PC-3 (cell line): ENCODE data around the gene CYREN. TPM values are rescaled to one million over a fixed set of nuclear protein-coding genes. Genes with fewer than 3 reads are reported as not detected.
A peak's percentile ranks its signal among the peaks of the same experiment; 100 is the strongest.

Experiments
- ATAC-seq: fragments of 200-7000 bp; cut with Tn5 transposase; 2 replicates; pipeline ENCODE4 v1.9.1; 2020; ENCODE audit warnings: mild to moderate bottlenecking, moderate library complexity
- BruUV-seq: library from RNA; stranded (reverse); fragments of 400-500 nt; replicated peaks from 2 replicates; lab custom pipeline; 2021; lab: Mats Ljungman, UMichigan
- CTCF ChIA-PET: fragments of 300-600 bp; sonication (Branson Sonifier 250); formaldehyde crosslinking; loops from one replicate; lab custom pipeline; 2022; ENCODE audit warnings: antibody characterized with exemption; lab: Charles Lee
- POLR2A ChIA-PET: fragments of 300-600 bp; sonication (Branson Sonifier 250); formaldehyde crosslinking; loops from one replicate; lab custom pipeline; 2022; ENCODE audit warnings: antibody characterized with exemption; ENCODE audit not compliant: unreplicated experiment; lab: Charles Lee
- DNase-seq: peaks from one replicate; pipeline ENCODE4 v3.0.0-alpha.2; 2015
- H2AFZ ChIP-seq: fragments of 300-600 bp; sonication (generic); 2 replicates; pipeline ENCODE4 v1.6.0; 2016; ENCODE audit warnings: antibody characterized with exemption, low read length
- H3F3A ChIP-seq: fragments of 300-600 bp; sonication (generic); one replicate; pipeline ENCODE4 v1.6.0; 2017; ENCODE audit warnings: antibody characterized with exemption, low read length, control low read depth, mild to moderate bottlenecking; ENCODE audit not compliant: unreplicated experiment
- H3K27ac ChIP-seq: fragments of 300-600 bp; sonication (generic); 2 replicates; pipeline ENCODE4 v1.5.1; 2016; ENCODE audit warnings: mild to moderate bottlenecking, low read length
- H3K27me3 ChIP-seq: fragments of 300-600 bp; sonication (generic); 2 replicates; pipeline ENCODE4 v1.6.1; 2016; ENCODE audit warnings: low read length, mixed read lengths
- H3K36me3 ChIP-seq: fragments of 300-600 bp; sonication (generic); 2 replicates; pipeline ENCODE4 v1.6.1; 2016; ENCODE audit warnings: low read depth, mixed run types, low read length, mixed read lengths
- H3K4me1 ChIP-seq: fragments of 300-600 bp; sonication (generic); 2 replicates; pipeline ENCODE4 v1.5.1; 2016; ENCODE audit warnings: low read length; ENCODE audit not compliant: insufficient read depth
- H3K4me2 ChIP-seq: fragments of 300-600 bp; sonication (generic); 2 replicates; pipeline ENCODE4 v1.6.0; 2016; ENCODE audit warnings: low read length
- H3K4me3 ChIP-seq: fragments of 300-600 bp; sonication (generic); 2 replicates; pipeline ENCODE4 v1.5.1; 2016; ENCODE audit warnings: mild to moderate bottlenecking, low read length, mixed read lengths
- H3K79me2 ChIP-seq: fragments of 300-600 bp; sonication (generic); 2 replicates; pipeline ENCODE4 v1.6.1; 2017; ENCODE audit warnings: low read length, mixed read lengths
- H3K9ac ChIP-seq: fragments of 300-600 bp; sonication (generic); 2 replicates; pipeline ENCODE4 v1.6.0; 2016; ENCODE audit warnings: mild to moderate bottlenecking, low read length
- H3K9me2 ChIP-seq: fragments of 300-600 bp; sonication (generic); replicated peaks from 2 replicates; pipeline ENCODE4 v1.6.1; 2016; ENCODE audit warnings: mixed run types, low read length, mixed read lengths
- H3K9me3 ChIP-seq: fragments of 300-600 bp; sonication (generic); 2 replicates; pipeline ENCODE4 v1.6.1; 2016; ENCODE audit warnings: low read length, mixed read lengths
- H4K20me1 ChIP-seq: fragments of 300-600 bp; sonication (generic); 2 replicates; pipeline ENCODE4 v1.6.1; 2016; ENCODE audit warnings: low read length, mixed read lengths
- EZH2 ChIP-seq: fragments of 300-600 bp; sonication (generic); IDR thresholded peaks from one replicate; pipeline ENCODE4 v1.6.1; 2017; ENCODE audit warnings: antibody characterized with exemption, mild to moderate bottlenecking, low read length; ENCODE audit not compliant: unreplicated experiment
- EZH2phosphoT487 ChIP-seq: fragments of 300-600 bp; sonication (generic); IDR thresholded peaks from 2 replicates; pipeline ENCODE4 v1.6.1; 2018; ENCODE audit warnings: mild to moderate bottlenecking, antibody characterized with exemption, low read length, borderline replicate concordance
- intact Hi-C: fragments of 100-400 bp; cut with micrococcal nuclease; formaldehyde crosslinking; loops from 2 replicates; pipeline ENCODE4 v1.9.0; 2023
- total RNA-seq: library from RNA; depleted of rRNA; stranded (reverse); fragments of >200 nt; gene quantifications from 2 replicates; pipeline ENCODE4 v1.2.3, GENCODE V29; 2014
- TF ChIP-seq, protein P1 (sequence below): fragments of 300-600 bp; sonication (generic); conservative IDR thresholded peaks from 2 replicates; pipeline ENCODE4 v1.5.1; 2017; ENCODE audit warnings: antibody characterized with exemption, low read depth, mild to moderate bottlenecking, low read length

The CYREN gene
- total RNA-seq, 1 experiment from 2014 or later: 48.2 TPM

DNA sequence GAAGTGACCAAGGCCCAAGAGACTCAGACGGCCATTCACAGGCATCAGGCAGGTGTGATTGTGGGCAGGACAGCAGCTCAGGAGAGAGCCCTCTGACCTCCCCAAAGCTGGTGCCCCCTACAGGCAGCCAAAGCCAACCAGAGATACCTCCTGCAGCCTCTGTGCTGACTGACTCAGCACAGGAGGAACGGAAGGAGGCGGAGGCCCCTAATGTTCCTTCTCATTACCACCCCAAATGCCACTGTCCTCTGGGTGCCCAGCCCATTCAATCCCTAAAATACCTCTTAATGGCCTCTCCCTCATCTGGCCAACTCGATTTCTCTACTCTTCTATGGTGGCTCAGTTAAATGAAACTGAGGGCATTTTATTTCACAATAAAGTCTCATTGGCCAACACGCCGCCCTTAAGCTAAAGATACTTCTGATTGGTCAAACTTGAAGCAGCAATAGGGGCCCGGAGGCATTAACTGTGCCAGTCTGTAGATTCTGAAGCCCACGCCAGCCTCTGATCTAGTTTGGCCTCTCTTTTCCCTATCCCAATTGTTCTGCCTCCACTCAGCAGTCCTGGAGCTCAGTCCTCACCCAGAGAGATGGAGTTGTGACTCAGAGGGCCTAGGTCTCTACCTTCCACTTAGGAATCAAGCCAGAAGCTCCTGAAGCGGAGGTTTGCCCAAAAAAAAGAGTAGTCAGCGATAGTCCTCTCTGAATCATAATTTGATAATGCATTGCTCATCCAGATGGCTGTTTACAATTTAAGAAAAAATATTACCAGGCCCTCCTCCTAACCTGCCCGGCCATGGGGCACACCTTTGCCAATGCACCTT is 1.2 kb downstream of the CYREN start:
- ATAC-seq (peak; percentile 16), DNase-seq (peak; percentile 82)
- Histone ChIP-seq H4K20me1 (no peaks in the 10 kb centered on the region), H3K9me3 (no peaks in the 10 kb centered on the region), H3K4me3 (peak overlapping the region; percentile 94), H2AFZ (peak overlapping the region; percentile 89; the same call in 1 of the 2 replicates), H3K27ac (peak overlapping the region; percentile 94), H3K9ac (peak overlapping the region; percentile 99), H3K9me2 (no peaks in the 10 kb centered on the region), H3K4me1 (peaks cover 13% of the 10 kb centered on the region), H3K79me2 (peaks cover 27% of the 10 kb centered on the region), H3F3A (no peaks in the 10 kb centered on the region), H3K36me3 (peaks cover 38% of the 10 kb centered on the region), H3K4me2 (peak overlapping the region; percentile 97), H3K27me3 (no peaks in the 10 kb centered on the region)
- intact Hi-C loops: no loop called here
- no peak for TF ChIP-seq EZH2
- TF ChIP-seq EZH2phosphoT487: no peak
- TF ChIP-seq, protein P1, sequence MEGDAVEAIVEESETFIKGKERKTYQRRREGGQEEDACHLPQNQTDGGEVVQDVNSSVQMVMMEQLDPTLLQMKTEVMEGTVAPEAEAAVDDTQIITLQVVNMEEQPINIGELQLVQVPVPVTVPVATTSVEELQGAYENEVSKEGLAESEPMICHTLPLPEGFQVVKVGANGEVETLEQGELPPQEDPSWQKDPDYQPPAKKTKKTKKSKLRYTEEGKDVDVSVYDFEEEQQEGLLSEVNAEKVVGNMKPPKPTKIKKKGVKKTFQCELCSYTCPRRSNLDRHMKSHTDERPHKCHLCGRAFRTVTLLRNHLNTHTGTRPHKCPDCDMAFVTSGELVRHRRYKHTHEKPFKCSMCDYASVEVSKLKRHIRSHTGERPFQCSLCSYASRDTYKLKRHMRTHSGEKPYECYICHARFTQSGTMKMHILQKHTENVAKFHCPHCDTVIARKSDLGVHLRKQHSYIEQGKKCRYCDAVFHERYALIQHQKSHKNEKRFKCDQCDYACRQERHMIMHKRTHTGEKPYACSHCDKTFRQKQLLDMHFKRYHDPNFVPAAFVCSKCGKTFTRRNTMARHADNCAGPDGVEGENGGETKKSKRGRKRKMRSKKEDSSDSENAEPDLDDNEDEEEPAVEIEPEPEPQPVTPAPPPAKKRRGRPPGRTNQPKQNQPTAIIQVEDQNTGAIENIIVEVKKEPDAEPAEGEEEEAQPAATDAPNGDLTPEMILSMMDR: peak; percentile 49
- ChIA-PET CTCF (no interaction called here), POLR2A (no interaction called here)
- TSS peak; percentile 53 for BruUV-seq

DNA sequence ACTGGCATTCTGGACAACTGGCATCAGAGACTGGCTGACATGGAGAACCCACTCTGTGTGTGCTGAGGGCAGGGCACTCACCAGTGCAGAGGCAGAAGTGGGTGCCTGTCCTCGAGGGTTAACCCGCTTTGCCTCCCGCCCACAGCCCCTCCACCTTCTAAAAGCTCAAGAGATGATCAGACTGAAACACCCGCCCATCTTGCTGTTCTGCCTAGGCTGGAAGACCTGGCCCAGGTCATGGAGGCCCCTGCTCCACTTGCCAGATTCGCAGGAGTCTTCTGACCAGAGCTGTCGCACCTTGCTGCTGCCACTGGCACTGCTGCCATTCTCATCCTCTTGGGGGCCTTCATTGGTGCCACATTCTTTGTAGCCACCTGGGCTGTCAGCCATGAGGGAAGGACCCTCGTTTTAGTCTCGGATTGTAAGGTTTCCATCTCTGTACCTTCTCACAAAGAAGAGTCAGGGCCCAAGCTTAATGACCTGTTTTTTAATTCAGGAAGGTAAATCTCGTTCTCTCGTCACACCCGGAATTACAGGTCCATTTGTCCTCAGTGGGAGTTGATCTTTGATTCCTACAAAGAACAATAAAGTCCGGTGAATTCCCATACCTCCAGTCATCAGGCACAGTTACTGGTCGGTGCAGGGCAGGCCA is 1.9 kb downstream of the CYREN start:
- Histone ChIP-seq H3K4me3 (no peak overlapping the region), H3K4me2 (peak overlapping the region; percentile 97), H3K4me1 (peaks cover 13% of the 10 kb centered on the region), H3K36me3 (peaks cover 38% of the 10 kb centered on the region), H3K79me2 (peaks cover 27% of the 10 kb centered on the region), H3K27me3 (no peaks in the 10 kb centered on the region), H4K20me1 (no peaks in the 10 kb centered on the region), H3K9me3 (no peaks in the 10 kb centered on the region), H2AFZ (no peak overlapping the region), H3K27ac (no peak overlapping the region), H3K9me2 (no peaks in the 10 kb centered on the region), H3F3A (no peaks in the 10 kb centered on the region), H3K9ac (no peak overlapping the region)
- TF ChIP-seq EZH2phosphoT487 (no peak), EZH2 (no peak)
- TF ChIP-seq, protein P1: no peak
- DNase-seq (no peak), ATAC-seq (no peak)
- BruUV-seq: no TSS peak
- ChIA-PET POLR2A (no interaction called here), CTCF (no interaction called here)
- intact Hi-C loops: no loop called here
